K562 (cell line): ENCODE results near the gene HK2. TPM values are rescaled to one million over a fixed set of nuclear protein-coding genes. Genes with fewer than 3 reads are reported as not detected.
A peak's percentile ranks its signal among the peaks of the same experiment; 100 is the strongest.

Source experiments
- BCOR ChIP-seq: fragments of 450-650 bp; IDR thresholded peaks from 2 replicates; pipeline ENCODE4 v1.6.1; 2016
- FIP1L1 ChIP-seq: fragments of 200-400 bp; formaldehyde crosslinking; IDR thresholded peaks from 2 replicates; pipeline ENCODE4 v1.6.1; 2018; ENCODE audit warnings: mild to moderate bottlenecking, low read depth, low read length; ENCODE audit not compliant: poor library complexity, severe bottlenecking
- KAT7 ChIP-seq: sonication (generic); formaldehyde crosslinking; IDR thresholded peaks from 2 replicates; pipeline ENCODE4 v1.8.0; 2022; ENCODE audit warnings: missing genetic modification reagents, mild to moderate bottlenecking, borderline replicate concordance
- MYC ChIP-seq, 2 experiments: fragments of 250-450 bp in 1 of 2; sonication (Bioruptor Pico) in 1 of 2; IDR thresholded peaks; 2 replicates each; pipeline versions ENCODE4 v1.5.1 to v1.6.1; 2012 to 2021; ENCODE audit warnings: low read depth in 2 of 2, borderline replicate concordance in 1 of 2, improper control_type of control experiment in 1 of 2, low read length in 1 of 2, mild to moderate bottlenecking in 1 of 2, moderate library complexity in 1 of 2
- NFIC ChIP-seq: fragments of 450-650 bp; IDR thresholded peaks from 2 replicates; pipeline ENCODE4 v1.6.1; 2017; ENCODE audit warnings: mild to moderate bottlenecking, inconsistent platforms
- POLR2G ChIP-seq: fragments of 200-400 bp; formaldehyde crosslinking; IDR thresholded peaks from 2 replicates; pipeline ENCODE4 v1.6.1; 2017; ENCODE audit warnings: low read depth, mild to moderate bottlenecking, antibody characterized with exemption, low read length, moderate library complexity
- ZNF347 ChIP-seq: fragments of 450-650 bp; formaldehyde crosslinking; IDR thresholded peaks from 2 replicates; pipeline ENCODE4 v1.4.0; 2020; ENCODE audit warnings: low read depth, mild to moderate bottlenecking, moderate library complexity
- polyA plus RNA-seq, 8 experiments: library from polyadenylated mRNA; depleted of rRNA in 4 of 8; stranded (reverse) in 5 of 8; unstranded in 3 of 8; fragments of >200 nt; fragmentation: Nextera tagmentation in 2 of 8; fragmentation: Illumina TruSeq in 1 of 8; extraction: Ambion mirVana in 2 of 8; extraction: Trizol in 1 of 8; gene quantifications; 2 replicates each; pipeline versions ENCODE4 v1.2.1 to v1.2.3, GENCODE V29; 2011 to 2014; ENCODE audit warnings: inconsistent platforms in 1 of 8, missing spikeins in 1 of 8
- total RNA-seq, 7 experiments: library from RNA; depleted of rRNA in 6 of 7; stranded (reverse); fragments of >200 nt in 6 of 7; fragmentation: Illumina TruSeq in 2 of 7; extraction: Trizol in 2 of 7; gene quantifications; 2 replicates each; pipeline versions ENCODE4 v1.2.1 to v1.2.3, GENCODE V29; 2011 to 2021; ENCODE audit warnings: low replicate concordance in 1 of 7
- TF ChIP-seq, protein P1 (sequence below): fragments of 250-450 bp; sonication (Bioruptor Pico); IDR thresholded peaks from 2 replicates; pipeline ENCODE4 v1.8.0; 2021; ENCODE audit warnings: borderline replicate concordance, mild to moderate bottlenecking, moderate library complexity; ENCODE audit not compliant: poor library complexity, severe bottlenecking
- TF ChIP-seq, protein P2 (sequence below): fragments of 450-650 bp; IDR thresholded peaks from 2 replicates; pipeline ENCODE4 v1.6.1; 2016; ENCODE audit warnings: borderline replicate concordance
- TF ChIP-seq, protein P3 (sequence below): IDR thresholded peaks from 2 replicates; pipeline ENCODE4 v1.6.1; 2011; ENCODE audit warnings: borderline replicate concordance, low read depth, mild to moderate bottlenecking, moderate library complexity, low read length; ENCODE audit not compliant: insufficient read depth, poor library complexity, severe bottlenecking
- TF ChIP-seq, protein P4 (sequence below): IDR thresholded peaks from 3 replicates; pipeline ENCODE4 v1.6.1; 2011; ENCODE audit warnings: borderline replicate concordance, mild to moderate bottlenecking, moderate library complexity; ENCODE audit not compliant: insufficient read length; ENCODE audit errors: extremely low read depth
- TF ChIP-seq, protein P5 (sequence below), 2 experiments: fragments of 450-650 bp; IDR thresholded peaks; 2 replicates each; pipeline ENCODE4 v1.6.1; 2016

The HK2 gene
- total and polyA plus RNA-seq, 9 of the 15 experiments (the other 6 are each of a cell fraction or from before 2014, with no cell fraction given): 4.7 to 56.0 (median 19.9) TPM

DNA sequence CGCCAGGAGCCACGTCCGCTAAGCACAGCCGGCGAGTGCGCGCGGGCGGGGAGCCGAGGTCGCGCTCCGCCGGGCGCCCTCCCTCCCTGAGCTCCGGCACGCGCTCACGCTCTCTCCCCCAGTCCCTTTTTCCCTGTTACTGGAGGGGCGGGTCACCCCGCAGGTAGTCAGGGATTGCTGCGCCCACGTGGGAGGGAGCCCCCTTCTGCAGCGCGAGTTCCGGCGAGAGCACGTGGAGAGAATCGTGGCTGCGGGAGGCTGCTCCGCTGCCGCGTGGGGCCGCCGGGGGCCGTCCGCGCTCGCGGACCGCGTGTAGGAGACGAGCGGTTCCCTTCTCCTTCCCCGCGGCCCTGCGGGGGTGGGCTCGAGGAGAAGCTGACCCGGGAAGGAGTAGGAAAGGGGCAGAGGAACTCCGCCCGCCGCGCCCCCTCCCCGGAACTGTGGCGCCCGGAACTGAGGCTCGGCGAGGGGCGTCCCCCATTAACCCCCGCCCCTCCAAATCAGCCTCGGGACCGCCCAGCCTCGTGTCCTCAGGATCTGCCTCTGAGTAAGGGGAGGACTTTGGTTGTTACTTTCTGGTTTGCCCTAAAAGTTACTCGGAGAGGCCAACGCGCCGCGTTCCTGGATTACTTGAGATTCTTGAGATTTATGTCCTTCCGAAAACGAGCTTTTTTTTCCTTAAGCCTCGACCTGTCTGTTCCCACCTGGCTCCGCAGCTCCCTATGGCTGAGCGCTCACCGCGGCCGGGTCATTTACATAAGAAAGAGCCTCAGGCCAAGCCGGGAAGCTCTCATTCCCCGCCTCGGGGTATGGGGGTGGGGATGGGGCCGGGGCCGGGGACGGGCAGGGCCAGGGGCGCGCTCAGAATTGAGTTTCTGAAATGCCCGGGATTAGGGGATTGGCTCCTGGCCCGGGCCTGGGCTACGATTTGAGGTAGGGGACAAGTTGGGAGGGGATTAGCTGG is 1.1 kb downstream of the HK2 start (continued):
- TF ChIP-seq MYC (IDR thresholded peaks at IDR 0.05; ENCODE audit: low read depth, low read length) (peak; percentile 97), MYC (CRISPR knock-in tag; IDR thresholded peaks at IDR 0.05; ENCODE audit: borderline replicate concordance, low read depth) (peak; percentile 95), FIP1L1 (peak; percentile 40), NFIC (peak; percentile 9; the same call in 1 of the 2 replicates), POLR2G (peak; percentile 86), ZNF347 (CRISPR knock-in tag) (no peak), KAT7 (CRISPR knock-in tag) (0 out of 2 replicates have a peak, but pooled peaks have one; percentile 25), BCOR (0 out of 2 replicates have a peak, but pooled peaks have one; percentile 7)
- TF ChIP-seq, protein P1, sequence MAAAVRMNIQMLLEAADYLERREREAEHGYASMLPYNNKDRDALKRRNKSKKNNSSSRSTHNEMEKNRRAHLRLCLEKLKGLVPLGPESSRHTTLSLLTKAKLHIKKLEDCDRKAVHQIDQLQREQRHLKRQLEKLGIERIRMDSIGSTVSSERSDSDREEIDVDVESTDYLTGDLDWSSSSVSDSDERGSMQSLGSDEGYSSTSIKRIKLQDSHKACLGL (CRISPR knock-in tag): peak; percentile 29
- TF ChIP-seq, protein P2, sequence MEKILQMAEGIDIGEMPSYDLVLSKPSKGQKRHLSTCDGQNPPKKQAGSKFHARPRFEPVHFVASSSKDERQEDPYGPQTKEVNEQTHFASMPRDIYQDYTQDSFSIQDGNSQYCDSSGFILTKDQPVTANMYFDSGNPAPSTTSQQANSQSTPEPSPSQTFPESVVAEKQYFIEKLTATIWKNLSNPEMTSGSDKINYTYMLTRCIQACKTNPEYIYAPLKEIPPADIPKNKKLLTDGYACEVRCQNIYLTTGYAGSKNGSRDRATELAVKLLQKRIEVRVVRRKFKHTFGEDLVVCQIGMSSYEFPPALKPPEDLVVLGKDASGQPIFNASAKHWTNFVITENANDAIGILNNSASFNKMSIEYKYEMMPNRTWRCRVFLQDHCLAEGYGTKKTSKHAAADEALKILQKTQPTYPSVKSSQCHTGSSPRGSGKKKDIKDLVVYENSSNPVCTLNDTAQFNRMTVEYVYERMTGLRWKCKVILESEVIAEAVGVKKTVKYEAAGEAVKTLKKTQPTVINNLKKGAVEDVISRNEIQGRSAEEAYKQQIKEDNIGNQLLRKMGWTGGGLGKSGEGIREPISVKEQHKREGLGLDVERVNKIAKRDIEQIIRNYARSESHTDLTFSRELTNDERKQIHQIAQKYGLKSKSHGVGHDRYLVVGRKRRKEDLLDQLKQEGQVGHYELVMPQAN: peak; percentile 94
- TF ChIP-seq, protein P3, sequence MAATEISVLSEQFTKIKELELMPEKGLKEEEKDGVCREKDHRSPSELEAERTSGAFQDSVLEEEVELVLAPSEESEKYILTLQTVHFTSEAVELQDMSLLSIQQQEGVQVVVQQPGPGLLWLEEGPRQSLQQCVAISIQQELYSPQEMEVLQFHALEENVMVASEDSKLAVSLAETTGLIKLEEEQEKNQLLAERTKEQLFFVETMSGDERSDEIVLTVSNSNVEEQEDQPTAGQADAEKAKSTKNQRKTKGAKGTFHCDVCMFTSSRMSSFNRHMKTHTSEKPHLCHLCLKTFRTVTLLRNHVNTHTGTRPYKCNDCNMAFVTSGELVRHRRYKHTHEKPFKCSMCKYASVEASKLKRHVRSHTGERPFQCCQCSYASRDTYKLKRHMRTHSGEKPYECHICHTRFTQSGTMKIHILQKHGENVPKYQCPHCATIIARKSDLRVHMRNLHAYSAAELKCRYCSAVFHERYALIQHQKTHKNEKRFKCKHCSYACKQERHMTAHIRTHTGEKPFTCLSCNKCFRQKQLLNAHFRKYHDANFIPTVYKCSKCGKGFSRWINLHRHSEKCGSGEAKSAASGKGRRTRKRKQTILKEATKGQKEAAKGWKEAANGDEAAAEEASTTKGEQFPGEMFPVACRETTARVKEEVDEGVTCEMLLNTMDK: no peak
- TF ChIP-seq, protein P4, sequence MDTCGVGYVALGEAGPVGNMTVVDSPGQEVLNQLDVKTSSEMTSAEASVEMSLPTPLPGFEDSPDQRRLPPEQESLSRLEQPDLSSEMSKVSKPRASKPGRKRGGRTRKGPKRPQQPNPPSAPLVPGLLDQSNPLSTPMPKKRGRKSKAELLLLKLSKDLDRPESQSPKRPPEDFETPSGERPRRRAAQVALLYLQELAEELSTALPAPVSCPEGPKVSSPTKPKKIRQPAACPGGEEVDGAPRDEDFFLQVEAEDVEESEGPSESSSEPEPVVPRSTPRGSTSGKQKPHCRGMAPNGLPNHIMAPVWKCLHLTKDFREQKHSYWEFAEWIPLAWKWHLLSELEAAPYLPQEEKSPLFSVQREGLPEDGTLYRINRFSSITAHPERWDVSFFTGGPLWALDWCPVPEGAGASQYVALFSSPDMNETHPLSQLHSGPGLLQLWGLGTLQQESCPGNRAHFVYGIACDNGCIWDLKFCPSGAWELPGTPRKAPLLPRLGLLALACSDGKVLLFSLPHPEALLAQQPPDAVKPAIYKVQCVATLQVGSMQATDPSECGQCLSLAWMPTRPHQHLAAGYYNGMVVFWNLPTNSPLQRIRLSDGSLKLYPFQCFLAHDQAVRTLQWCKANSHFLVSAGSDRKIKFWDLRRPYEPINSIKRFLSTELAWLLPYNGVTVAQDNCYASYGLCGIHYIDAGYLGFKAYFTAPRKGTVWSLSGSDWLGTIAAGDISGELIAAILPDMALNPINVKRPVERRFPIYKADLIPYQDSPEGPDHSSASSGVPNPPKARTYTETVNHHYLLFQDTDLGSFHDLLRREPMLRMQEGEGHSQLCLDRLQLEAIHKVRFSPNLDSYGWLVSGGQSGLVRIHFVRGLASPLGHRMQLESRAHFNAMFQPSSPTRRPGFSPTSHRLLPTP: no peak
- TF ChIP-seq, protein P5, sequence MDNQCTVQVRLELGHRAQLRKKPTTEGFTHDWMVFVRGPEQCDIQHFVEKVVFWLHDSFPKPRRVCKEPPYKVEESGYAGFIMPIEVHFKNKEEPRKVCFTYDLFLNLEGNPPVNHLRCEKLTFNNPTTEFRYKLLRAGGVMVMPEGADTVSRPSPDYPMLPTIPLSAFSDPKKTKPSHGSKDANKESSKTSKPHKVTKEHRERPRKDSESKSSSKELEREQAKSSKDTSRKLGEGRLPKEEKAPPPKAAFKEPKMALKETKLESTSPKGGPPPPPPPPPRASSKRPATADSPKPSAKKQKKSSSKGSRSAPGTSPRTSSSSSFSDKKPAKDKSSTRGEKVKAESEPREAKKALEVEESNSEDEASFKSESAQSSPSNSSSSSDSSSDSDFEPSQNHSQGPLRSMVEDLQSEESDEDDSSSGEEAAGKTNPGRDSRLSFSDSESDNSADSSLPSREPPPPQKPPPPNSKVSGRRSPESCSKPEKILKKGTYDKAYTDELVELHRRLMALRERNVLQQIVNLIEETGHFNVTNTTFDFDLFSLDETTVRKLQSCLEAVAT (IDR thresholded peaks at IDR 0.05): no peak
